C4-2B (cell line): ENCODE data around the gene CDK18.

Experiments used
- ZFX ChIP-seq: fragments of 450-650 bp; IDR thresholded peaks from 2 replicates; pipeline ENCODE4 v1.6.1; 2017
- TF ChIP-seq, protein P1 (sequence below): fragments of 450-650 bp; conservative IDR thresholded peaks from 2 replicates; pipeline ENCODE4 v1.5.1; 2017; ENCODE audit warnings: mild to moderate bottlenecking

DNA sequence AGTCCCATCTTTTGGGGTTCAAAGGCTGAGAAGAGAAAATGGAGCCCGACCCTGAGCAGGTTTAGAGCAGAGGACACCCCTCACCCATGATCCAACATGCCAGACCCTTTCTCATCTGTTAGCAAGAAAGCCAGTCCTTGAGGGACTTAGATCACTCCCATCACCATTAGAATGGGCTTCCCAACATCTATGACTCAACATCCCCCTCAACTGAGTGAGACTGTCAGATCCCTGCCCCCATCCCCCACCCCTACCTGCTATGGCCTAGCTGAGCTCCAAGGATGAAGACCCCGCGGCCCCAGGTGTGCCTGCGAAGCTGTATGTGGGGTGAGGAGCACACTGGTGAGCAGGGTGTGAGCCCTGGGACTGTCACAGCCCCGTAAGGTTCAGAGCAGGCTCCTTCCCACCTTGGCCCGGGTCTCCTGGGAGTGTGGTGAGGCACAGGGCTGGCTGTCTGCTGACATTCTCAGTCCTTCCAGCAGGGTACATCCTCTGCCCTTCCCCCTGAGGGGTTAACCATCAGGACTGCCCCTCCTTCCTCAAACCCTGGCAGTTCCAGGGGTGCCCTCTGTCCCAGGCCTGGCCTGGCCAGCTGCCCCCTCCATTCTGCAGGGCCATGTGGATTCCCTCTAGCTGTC lies 27.2 kb upstream of the CDK18 start:
- TF ChIP-seq, protein P1, sequence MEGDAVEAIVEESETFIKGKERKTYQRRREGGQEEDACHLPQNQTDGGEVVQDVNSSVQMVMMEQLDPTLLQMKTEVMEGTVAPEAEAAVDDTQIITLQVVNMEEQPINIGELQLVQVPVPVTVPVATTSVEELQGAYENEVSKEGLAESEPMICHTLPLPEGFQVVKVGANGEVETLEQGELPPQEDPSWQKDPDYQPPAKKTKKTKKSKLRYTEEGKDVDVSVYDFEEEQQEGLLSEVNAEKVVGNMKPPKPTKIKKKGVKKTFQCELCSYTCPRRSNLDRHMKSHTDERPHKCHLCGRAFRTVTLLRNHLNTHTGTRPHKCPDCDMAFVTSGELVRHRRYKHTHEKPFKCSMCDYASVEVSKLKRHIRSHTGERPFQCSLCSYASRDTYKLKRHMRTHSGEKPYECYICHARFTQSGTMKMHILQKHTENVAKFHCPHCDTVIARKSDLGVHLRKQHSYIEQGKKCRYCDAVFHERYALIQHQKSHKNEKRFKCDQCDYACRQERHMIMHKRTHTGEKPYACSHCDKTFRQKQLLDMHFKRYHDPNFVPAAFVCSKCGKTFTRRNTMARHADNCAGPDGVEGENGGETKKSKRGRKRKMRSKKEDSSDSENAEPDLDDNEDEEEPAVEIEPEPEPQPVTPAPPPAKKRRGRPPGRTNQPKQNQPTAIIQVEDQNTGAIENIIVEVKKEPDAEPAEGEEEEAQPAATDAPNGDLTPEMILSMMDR, result no peak
- TF ChIP-seq ZFX, result no peak
